WERI-Rb-1 (cell line): Measurements from ENCODE around the gene CILP.

Source experiments
- DNase-seq: peaks from one replicate; pipeline ENCODE4 v3.0.0-alpha.2; 2020
- H3K27ac ChIP-seq: fragments of 250-450 bp; sonication (Bioruptor Pico); 2 replicates; pipeline ENCODE4 v1.5.1; 2020; ENCODE audit warnings: mild to moderate bottlenecking, moderate library complexity
- H3K27me3 ChIP-seq: fragments of 250-450 bp; sonication (Bioruptor Pico); 2 replicates; pipeline ENCODE4 v1.5.1; 2021; ENCODE audit warnings: mild to moderate bottlenecking, low read depth, moderate library complexity; ENCODE audit not compliant: insufficient read depth, severe bottlenecking
- H3K36me3 ChIP-seq: fragments of 250-450 bp; sonication (Bioruptor Pico); 2 replicates; pipeline ENCODE4 v1.5.1; 2020; ENCODE audit warnings: mild to moderate bottlenecking, moderate library complexity
- H3K4me3 ChIP-seq: 2 replicates; pipeline ENCODE4 v1.5.1; 2011; ENCODE audit warnings: low read depth, mild to moderate bottlenecking, control low read depth, low read length
- H3K9me3 ChIP-seq: fragments of 250-450 bp; sonication (Bioruptor Pico); 2 replicates; pipeline ENCODE4 v1.5.1; 2021; ENCODE audit warnings: mild to moderate bottlenecking, moderate library complexity; ENCODE audit not compliant: severe bottlenecking
- TF ChIP-seq, protein P1 (sequence below): IDR thresholded peaks from 2 replicates; pipeline ENCODE4 v1.5.1; 2011; ENCODE audit warnings: low read depth, mild to moderate bottlenecking, control low read depth, inconsistent platforms, low read length

The CILP gene

DNA sequence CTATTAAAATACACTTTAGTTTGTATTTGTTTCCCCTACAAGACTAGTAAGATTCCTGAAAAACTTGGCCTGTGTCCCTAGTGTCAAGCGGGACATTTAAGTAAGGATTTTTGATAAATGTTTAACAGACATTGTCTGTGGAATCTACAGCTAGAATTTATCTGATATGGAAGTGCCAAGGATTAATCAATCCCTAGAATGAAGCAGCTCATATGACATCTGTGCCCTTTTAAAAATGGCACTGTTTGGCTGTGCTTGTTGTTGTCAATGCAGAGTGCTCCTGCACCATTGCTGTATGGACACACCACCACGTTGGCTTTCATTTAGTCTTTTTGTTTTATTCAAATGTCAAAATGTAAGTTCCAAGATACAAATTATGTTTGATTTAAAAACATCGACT, 63.4 kb downstream of the CILP start:
- no peaks in the 10 kb centered on the region for H3K27me3 ChIP-seq
- no peak overlapping the region for H3K4me3 ChIP-seq
- TF ChIP-seq, protein P1, sequence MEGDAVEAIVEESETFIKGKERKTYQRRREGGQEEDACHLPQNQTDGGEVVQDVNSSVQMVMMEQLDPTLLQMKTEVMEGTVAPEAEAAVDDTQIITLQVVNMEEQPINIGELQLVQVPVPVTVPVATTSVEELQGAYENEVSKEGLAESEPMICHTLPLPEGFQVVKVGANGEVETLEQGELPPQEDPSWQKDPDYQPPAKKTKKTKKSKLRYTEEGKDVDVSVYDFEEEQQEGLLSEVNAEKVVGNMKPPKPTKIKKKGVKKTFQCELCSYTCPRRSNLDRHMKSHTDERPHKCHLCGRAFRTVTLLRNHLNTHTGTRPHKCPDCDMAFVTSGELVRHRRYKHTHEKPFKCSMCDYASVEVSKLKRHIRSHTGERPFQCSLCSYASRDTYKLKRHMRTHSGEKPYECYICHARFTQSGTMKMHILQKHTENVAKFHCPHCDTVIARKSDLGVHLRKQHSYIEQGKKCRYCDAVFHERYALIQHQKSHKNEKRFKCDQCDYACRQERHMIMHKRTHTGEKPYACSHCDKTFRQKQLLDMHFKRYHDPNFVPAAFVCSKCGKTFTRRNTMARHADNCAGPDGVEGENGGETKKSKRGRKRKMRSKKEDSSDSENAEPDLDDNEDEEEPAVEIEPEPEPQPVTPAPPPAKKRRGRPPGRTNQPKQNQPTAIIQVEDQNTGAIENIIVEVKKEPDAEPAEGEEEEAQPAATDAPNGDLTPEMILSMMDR: no peak
- no peak overlapping the region for H3K27ac ChIP-seq
- no peaks in the 10 kb centered on the region for H3K9me3 ChIP-seq
- DNase-seq: no peak
- H3K36me3 ChIP-seq: peaks cover 34% of the 10 kb centered on the region

DNA sequence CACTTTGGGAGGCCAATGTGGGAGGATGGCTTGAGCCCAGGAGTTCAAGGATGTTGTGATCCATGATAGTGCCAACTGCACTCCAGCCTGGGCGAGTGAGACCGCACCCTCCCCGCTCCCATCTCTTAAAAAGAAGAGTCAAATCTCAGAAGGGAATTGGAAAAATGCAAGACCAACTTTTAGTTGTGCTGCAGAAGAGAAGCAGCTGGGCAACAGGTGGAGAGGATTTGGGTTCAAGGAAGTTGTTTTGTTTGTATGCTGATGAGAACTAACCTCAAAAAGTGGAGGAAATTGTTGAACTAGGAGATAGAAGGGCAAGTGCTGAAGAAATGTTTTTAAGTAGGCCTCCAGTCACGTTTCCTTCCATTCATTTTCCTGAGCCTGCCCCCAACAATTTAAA, 64.8 kb downstream of the CILP start:
- no peaks in the 10 kb centered on the region for H3K9me3 ChIP-seq
- no peaks in the 10 kb centered on the region for H3K27me3 ChIP-seq
- TF ChIP-seq, protein P1: no peak
- DNase-seq: no peak
- peaks cover 23% of the 10 kb centered on the region for H3K36me3 ChIP-seq
- no peak overlapping the region for H3K4me3 ChIP-seq
- H3K27ac ChIP-seq: no peak overlapping the region
